GM23338 (cell line): ENCODE data around the gene WDR5B. TPM values are rescaled to one million over a fixed set of nuclear protein-coding genes. Genes with fewer than 3 reads are reported as not detected.

Experiments used
- ATAC-seq: fragments of 200-7000 bp; cut with Tn5 transposase; 3 replicates; pipeline ENCODE4 v1.9.1; 2020
- DNase-seq: peaks from one replicate; pipeline ENCODE4 v3.0.0-alpha.2; 2015; ENCODE audit warnings: low spot score
- H2AFZ ChIP-seq: fragments of 200-600 bp; sonication (generic); 2 replicates; pipeline ENCODE4 v1.8.0; 2016; ENCODE audit warnings: antibody characterized with exemption, mild to moderate bottlenecking, moderate library complexity
- H3F3A ChIP-seq: fragments of 200-600 bp; sonication (generic); replicated peaks from 2 replicates; pipeline ENCODE4 v1.8.0; 2017; ENCODE audit warnings: antibody characterized with exemption, mixed run types, low read depth
- H3K27ac ChIP-seq: fragments of 200-600 bp; sonication (generic); 2 replicates; pipeline ENCODE4 v1.6.1; 2016; ENCODE audit warnings: low read depth
- H3K27me3 ChIP-seq: fragments of 200-600 bp; sonication (generic); 2 replicates; pipeline ENCODE4 v1.8.0; 2016; ENCODE audit warnings: mild to moderate bottlenecking, mixed run types, moderate library complexity; ENCODE audit not compliant: insufficient read depth
- H3K36me3 ChIP-seq: fragments of 200-600 bp; sonication (generic); 2 replicates; pipeline ENCODE4 v1.8.0; 2016; ENCODE audit warnings: mild to moderate bottlenecking; ENCODE audit not compliant: insufficient read depth
- H3K4me1 ChIP-seq: fragments of 200-600 bp; sonication (generic); 2 replicates; pipeline ENCODE4 v1.8.0; 2016; ENCODE audit warnings: mild to moderate bottlenecking, moderate library complexity; ENCODE audit not compliant: insufficient read depth
- H3K4me2 ChIP-seq: fragments of 200-600 bp; sonication (generic); 2 replicates; pipeline ENCODE4 v1.7.1; 2017; ENCODE audit warnings: mixed run types
- H3K4me3 ChIP-seq: fragments of 200-600 bp; sonication (generic); 2 replicates; pipeline ENCODE4 v1.6.1; 2016; ENCODE audit warnings: mixed run types
- H3K79me2 ChIP-seq: fragments of 200-600 bp; sonication (generic); replicated peaks from 2 replicates; pipeline ENCODE4 v1.8.0; 2017; ENCODE audit warnings: mild to moderate bottlenecking; ENCODE audit not compliant: insufficient read depth
- H3K9me2 ChIP-seq: fragments of 200-600 bp; sonication (generic); 2 replicates; pipeline ENCODE4 v1.8.0; 2017; ENCODE audit not compliant: insufficient read depth
- H4K20me1 ChIP-seq: fragments of 200-600 bp; sonication (generic); replicated peaks from 2 replicates; pipeline ENCODE4 v1.8.0; 2017; ENCODE audit warnings: mild to moderate bottlenecking; ENCODE audit not compliant: insufficient read depth
- H3K27ac Mint-ChIP-seq: 2 replicates; pipeline ENCODE4 v1.8.0; 2020; ENCODE audit warnings: inconsistent platforms, mild to moderate bottlenecking, moderate library complexity, mixed read lengths
- H3K27me3 Mint-ChIP-seq: 3 replicates; pipeline ENCODE4 v1.8.0; 2022; ENCODE audit warnings: low read depth, mild to moderate bottlenecking, moderate library complexity, mixed read lengths, inconsistent platforms; ENCODE audit not compliant: insufficient read depth, poor library complexity
- H3K36me3 Mint-ChIP-seq: 3 replicates; pipeline ENCODE4 v1.8.0; 2021; ENCODE audit warnings: low read depth, mild to moderate bottlenecking, inconsistent platforms, moderate library complexity, mixed read lengths
- H3K4me1 Mint-ChIP-seq: 3 replicates; pipeline ENCODE4 v1.8.0; 2020; ENCODE audit warnings: mild to moderate bottlenecking, inconsistent platforms, mixed read lengths
- H3K4me3 Mint-ChIP-seq: 3 replicates; pipeline ENCODE4 v1.8.0; 2021; ENCODE audit warnings: moderate library complexity, mild to moderate bottlenecking, inconsistent platforms, mixed read lengths
- H3K9me3 Mint-ChIP-seq: 3 replicates; pipeline ENCODE4 v1.8.0; 2020; ENCODE audit warnings: moderate library complexity, mild to moderate bottlenecking, inconsistent platforms, mixed read lengths
- JUNB ChIP-seq: IDR thresholded peaks from one replicate; pipeline ENCODE4 v1.6.1; 2016; ENCODE audit warnings: antibody characterized with exemption; ENCODE audit not compliant: unreplicated experiment
- ZNF331 ChIP-seq: fragments of 250-450 bp; sonication (Bioruptor Pico); IDR thresholded peaks from 2 replicates; pipeline ENCODE4 v1.5.0; 2020; ENCODE audit warnings: low read depth, mild to moderate bottlenecking, moderate library complexity
- polyA plus RNA-seq: library from polyadenylated mRNA; unstranded; fragments of >200 nt; fragmentation: Nextera tagmentation; extraction: Ambion mirVana; gene quantifications from 2 replicates; pipeline ENCODE4 v1.2.1, GENCODE V29; 2016
- total RNA-seq: library from RNA; depleted of rRNA; stranded (reverse); fragments of >200 nt; shearing (Covaris generic); gene quantifications from 2 replicates; pipeline ENCODE4 v1.2.3, GENCODE V29; 2014
- TF ChIP-seq, protein P1 (sequence below): fragments of 250-450 bp; sonication (Bioruptor Pico); IDR thresholded peaks from 2 replicates; pipeline ENCODE4 v1.5.0; 2020; ENCODE audit warnings: mild to moderate bottlenecking, moderate library complexity
- TF ChIP-seq, protein P2 (sequence below): IDR thresholded peaks from 2 replicates; pipeline ENCODE4 v1.6.1; 2016; ENCODE audit warnings: antibody characterized with exemption
- TF ChIP-seq, protein P3 (sequence below), 2 experiments: fragments of 200-600 bp in 1 of 2; sonication (generic) in 1 of 2; conservative IDR thresholded peaks; 2 replicates each; pipeline versions ENCODE4 v1.5.1 to v1.6.1; 2016 to 2017; ENCODE audit warnings: antibody characterized with exemption in 2 of 2, low read depth in 2 of 2, mild to moderate bottlenecking in 2 of 2, moderate library complexity in 1 of 2

WDR5B gene
- total and polyA plus RNA-seq, 2 experiments from 2014 or later: 0.81 to 2.7 TPM

DNA sequence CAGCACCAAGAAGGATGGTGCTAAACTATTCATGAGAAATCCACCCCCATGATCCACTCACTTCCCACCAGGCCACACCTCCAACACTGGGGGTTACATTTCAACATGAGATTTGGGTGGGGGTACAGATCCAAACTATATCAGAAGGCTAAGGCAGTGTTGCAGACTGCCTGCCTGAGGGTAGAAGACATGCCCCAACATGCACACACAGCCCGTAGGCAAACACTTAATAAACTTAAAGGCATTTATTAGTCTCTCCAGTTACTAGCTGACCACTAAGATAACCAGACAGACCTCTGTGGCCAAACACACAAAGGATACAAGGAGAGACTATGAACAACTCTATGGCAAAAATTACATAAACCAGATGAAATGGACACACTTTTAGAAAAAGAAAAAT lies 21.7 kb downstream of the WDR5B start (continued):
- TF ChIP-seq, protein P1, sequence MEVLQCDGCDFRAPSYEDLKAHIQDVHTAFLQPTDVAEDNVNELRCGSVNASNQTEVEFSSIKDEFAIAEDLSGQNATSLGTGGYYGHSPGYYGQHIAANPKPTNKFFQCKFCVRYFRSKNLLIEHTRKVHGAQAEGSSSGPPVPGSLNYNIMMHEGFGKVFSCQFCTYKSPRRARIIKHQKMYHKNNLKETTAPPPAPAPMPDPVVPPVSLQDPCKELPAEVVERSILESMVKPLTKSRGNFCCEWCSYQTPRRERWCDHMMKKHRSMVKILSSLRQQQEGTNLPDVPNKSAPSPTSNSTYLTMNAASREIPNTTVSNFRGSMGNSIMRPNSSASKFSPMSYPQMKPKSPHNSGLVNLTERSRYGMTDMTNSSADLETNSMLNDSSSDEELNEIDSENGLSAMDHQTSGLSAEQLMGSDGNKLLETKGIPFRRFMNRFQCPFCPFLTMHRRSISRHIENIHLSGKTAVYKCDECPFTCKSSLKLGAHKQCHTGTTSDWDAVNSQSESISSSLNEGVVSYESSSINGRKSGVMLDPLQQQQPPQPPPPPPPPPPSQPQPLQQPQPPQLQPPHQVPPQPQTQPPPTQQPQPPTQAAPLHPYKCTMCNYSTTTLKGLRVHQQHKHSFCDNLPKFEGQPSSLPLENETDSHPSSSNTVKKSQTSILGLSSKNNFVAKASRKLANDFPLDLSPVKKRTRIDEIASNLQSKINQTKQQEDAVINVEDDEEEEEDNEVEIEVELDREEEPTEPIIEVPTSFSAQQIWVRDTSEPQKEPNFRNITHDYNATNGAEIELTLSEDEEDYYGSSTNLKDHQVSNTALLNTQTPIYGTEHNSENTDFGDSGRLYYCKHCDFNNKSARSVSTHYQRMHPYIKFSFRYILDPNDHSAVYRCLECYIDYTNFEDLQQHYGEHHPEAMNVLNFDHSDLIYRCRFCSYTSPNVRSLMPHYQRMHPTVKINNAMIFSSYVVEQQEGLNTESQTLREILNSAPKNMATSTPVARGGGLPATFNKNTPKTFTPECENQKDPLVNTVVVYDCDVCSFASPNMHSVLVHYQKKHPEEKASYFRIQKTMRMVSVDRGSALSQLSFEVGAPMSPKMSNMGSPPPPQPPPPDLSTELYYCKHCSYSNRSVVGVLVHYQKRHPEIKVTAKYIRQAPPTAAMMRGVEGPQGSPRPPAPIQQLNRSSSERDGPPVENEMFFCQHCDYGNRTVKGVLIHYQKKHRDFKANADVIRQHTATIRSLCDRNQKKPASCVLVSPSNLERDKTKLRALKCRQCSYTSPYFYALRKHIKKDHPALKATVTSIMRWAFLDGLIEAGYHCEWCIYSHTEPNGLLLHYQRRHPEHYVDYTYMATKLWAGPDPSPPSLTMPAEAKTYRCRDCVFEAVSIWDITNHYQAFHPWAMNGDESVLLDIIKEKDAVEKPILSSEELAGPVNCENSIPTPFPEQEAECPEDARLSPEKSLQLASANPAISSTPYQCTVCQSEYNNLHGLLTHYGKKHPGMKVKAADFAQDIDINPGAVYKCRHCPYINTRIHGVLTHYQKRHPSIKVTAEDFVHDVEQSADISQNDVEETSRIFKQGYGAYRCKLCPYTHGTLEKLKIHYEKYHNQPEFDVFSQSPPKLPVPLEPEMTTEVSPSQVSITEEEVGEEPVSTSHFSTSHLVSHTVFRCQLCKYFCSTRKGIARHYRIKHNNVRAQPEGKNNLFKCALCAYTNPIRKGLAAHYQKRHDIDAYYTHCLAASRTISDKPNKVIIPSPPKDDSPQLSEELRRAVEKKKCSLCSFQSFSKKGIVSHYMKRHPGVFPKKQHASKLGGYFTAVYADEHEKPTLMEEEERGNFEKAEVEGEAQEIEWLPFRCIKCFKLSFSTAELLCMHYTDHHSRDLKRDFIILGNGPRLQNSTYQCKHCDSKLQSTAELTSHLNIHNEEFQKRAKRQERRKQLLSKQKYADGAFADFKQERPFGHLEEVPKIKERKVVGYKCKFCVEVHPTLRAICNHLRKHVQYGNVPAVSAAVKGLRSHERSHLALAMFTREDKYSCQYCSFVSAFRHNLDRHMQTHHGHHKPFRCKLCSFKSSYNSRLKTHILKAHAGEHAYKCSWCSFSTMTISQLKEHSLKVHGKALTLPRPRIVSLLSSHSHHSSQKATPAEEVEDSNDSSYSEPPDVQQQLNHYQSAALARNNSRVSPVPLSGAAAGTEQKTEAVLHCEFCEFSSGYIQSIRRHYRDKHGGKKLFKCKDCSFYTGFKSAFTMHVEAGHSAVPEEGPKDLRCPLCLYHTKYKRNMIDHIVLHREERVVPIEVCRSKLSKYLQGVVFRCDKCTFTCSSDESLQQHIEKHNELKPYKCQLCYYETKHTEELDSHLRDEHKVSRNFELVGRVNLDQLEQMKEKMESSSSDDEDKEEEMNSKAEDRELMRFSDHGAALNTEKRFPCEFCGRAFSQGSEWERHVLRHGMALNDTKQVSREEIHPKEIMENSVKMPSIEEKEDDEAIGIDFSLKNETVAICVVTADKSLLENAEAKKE: no peak
- TF ChIP-seq, protein P2, sequence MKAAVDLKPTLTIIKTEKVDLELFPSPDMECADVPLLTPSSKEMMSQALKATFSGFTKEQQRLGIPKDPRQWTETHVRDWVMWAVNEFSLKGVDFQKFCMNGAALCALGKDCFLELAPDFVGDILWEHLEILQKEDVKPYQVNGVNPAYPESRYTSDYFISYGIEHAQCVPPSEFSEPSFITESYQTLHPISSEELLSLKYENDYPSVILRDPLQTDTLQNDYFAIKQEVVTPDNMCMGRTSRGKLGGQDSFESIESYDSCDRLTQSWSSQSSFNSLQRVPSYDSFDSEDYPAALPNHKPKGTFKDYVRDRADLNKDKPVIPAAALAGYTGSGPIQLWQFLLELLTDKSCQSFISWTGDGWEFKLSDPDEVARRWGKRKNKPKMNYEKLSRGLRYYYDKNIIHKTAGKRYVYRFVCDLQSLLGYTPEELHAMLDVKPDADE: no peak
- no peak for TF ChIP-seq JUNB
- TF ChIP-seq ZNF331 (CRISPR knock-in tag): no peak

DNA sequence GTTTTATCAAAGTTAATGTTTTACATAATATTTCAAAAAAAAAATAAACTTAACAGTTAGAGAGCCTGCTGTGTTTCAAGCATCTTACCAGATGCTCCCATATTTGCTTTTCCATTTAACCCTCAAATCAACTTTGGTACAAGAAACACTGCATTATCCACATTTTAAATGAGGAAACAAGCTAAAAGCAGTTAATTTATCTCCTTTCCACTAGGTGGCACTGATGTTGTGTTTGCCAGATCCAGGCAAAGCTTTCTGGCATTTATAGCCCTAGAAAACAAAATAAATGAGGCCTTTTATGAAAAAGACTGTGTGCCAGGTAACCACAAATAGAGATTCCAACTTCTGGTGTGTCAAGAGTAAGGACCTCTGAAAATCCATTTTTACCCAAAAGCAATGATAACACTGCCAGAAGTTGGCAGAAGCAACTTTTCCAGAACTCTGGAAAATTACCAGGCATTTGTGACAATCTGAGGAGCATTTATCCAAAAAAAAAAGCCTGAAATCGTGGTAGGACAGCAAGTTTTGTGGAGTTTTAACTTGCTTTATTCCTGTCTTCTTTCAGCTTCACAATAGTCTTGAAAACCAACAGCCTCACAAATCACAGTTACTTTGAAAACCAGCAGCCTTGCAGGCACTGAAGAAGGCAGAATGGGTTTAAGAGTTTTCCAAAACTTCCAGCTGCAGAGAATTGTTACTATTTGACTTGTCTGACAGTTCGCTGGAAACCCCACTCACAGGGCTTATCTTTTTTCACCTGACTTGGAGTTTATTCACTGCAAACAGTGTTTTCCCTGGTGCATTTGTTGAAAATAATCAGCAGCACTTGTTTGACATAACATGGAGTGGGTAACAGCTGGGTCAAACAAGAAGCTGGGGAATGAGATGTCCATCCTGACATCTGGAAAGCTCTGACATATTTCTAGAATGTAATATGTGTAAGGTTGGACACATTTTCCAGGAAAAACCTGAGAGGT lies 22.7 kb downstream of the WDR5B start:
- ATAC-seq (no peak), DNase-seq (peak; percentile 76)
- Histone ChIP-seq H3K27ac (0 out of 2 replicates have a peak overlapping the region, but pooled peaks have one; percentile 10), H3K9me2 (no peaks in the 10 kb centered on the region), H3K27me3 (no peaks in the 10 kb centered on the region), H3K4me1 (peaks cover 5% of the 10 kb centered on the region; the same call in 1 of the 2 replicates), H3F3A (no peaks in the 10 kb centered on the region), H4K20me1 (no peaks in the 10 kb centered on the region), H2AFZ (no peak overlapping the region), H3K4me3 (no peak overlapping the region), H3K4me2 (no peak overlapping the region), H3K79me2 (peaks cover 6% of the 10 kb centered on the region; the same call in 1 of the 2 replicates), H3K36me3 (no peaks in the 10 kb centered on the region)
- Mint-ChIP-seq H3K4me1 (peaks cover 6% of the 10 kb centered on the region), H3K4me3 (no peak overlapping the region), H3K9me3 (no peaks in the 10 kb centered on the region), H3K27ac (no peak overlapping the region), H3K36me3 (no peaks in the 10 kb centered on the region), H3K27me3 (peaks cover 1% of the 10 kb centered on the region)
- no peak for TF ChIP-seq JUNB
- TF ChIP-seq, protein P3, sequence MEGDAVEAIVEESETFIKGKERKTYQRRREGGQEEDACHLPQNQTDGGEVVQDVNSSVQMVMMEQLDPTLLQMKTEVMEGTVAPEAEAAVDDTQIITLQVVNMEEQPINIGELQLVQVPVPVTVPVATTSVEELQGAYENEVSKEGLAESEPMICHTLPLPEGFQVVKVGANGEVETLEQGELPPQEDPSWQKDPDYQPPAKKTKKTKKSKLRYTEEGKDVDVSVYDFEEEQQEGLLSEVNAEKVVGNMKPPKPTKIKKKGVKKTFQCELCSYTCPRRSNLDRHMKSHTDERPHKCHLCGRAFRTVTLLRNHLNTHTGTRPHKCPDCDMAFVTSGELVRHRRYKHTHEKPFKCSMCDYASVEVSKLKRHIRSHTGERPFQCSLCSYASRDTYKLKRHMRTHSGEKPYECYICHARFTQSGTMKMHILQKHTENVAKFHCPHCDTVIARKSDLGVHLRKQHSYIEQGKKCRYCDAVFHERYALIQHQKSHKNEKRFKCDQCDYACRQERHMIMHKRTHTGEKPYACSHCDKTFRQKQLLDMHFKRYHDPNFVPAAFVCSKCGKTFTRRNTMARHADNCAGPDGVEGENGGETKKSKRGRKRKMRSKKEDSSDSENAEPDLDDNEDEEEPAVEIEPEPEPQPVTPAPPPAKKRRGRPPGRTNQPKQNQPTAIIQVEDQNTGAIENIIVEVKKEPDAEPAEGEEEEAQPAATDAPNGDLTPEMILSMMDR (conservative IDR thresholded peaks at IDR 0.05; ENCODE audit: low read depth in 2 of 2): peak; percentile 77 to 90
